Measurements from ENCODE around the gene PFKFB2. TPM values are rescaled to one million over a fixed set of nuclear protein-coding genes. Genes with fewer than 3 reads are reported as not detected.
A peak's percentile ranks its signal among the peaks of the same experiment; 100 is the strongest.

Gene PFKFB2
- 6.1 TPM for polyA plus RNA-seq (2012; ENCODE audit: insufficient read depth, insufficient read length)

DNA sequence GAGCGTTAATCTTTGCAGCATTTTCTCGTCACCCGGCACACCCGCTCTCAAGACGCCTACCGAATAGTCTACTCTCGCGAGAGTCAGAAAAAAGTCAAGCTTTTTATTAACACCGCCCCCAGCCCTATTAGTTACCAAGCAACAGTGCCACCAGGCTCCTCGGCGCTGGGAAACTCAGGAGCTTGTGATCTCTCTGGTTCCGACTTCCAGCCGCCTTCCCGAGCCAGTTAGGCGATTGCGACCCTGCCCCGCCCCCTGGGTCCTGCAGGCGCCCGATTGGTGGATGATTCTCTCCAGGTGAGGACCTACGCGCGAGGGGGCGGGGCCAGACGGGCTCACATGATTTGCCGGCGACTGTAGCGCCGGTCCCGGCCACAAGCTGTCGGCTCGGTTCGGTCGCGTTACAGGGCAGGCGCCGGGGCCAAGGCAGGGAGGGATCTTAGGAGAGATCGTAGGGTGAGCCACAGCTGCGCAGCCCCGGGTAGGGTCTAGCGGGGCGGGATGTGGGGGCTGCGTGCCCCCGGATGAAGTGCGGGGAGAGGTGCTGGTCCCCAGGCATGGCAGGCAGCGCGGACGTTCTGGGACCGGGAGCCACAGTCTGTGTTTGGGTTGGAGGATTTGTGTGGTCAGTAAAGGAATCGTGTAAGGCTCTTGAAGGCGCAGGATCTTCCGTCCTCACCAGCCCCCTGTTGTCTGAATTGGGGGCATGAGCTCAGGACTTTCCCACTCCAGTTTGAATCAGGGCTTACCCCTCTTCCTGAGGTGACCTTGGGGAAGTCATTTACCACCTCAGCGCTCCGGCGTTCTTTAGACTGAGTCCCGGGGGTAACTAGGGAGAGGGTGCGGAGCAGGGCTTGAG is at the start of gene PFKFB2:
Gene PFKFB2 (plus strand): TSS at position 365 of the 859 bp plus-strand sequence. CDS start 1,443 bp downstream, outside the sequence.
- peak within 1 kb of the TSS; percentile 70 for H3K4me3 ChIP-seq (ENCODE audit: low read length)
- DNase-seq (ENCODE audit: low read depth, low spot score), result peak; percentile 86

- no peak overlapping the region for H3K4me3 ChIP-seq (ENCODE audit: low read length)
- DNase-seq (ENCODE audit: low read depth, low spot score), result peak; percentile 30
Observed at GRCh38 chr1:207004931-207005830, 47.9 kb upstream of the PFKFB2 start.

DNA sequence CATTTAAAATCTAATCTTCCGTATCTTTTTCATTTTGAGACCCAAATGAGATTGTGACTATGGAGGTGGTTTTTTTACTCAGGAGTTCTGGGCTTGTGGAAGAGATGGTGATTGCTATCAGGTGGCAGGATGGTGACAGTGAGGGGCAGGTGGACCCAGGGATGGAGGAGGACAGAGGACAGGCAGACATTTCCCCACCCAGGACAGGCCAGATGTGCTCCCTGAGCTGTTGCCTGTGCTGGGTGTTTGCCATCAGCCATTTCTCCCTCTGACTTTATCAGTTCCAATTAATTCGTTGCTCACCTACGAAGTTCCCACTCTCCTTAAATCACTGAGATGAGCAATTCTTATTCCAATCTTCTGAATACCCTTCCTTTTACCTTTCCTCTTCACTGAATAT is 47.0 kb upstream of the PFKFB2 start:
- DNase-seq (ENCODE audit: low read depth, low spot score), result no peak
- H3K4me3 ChIP-seq (ENCODE audit: low read length), result no peak overlapping the region

- H3K4me3 ChIP-seq (ENCODE audit: low read length), result no peak overlapping the region
- no peak for DNase-seq (ENCODE audit: low read depth, low spot score)
Observed at GRCh38 chr1:207006914-207007313, 46.2 kb upstream of the PFKFB2 start.

GRCh38 chr1:207007352-207008033 is 45.6 kb upstream of the PFKFB2 start:
- H3K4me3 ChIP-seq (ENCODE audit: low read length), result no peak overlapping the region
- DNase-seq (ENCODE audit: low read depth, low spot score), result no peak

- no peak overlapping the region for H3K4me3 ChIP-seq (ENCODE audit: low read length)
- no peak for DNase-seq (ENCODE audit: low read depth, low spot score)
Observed at GRCh38 chr1:207009182-207009850, 43.8 kb upstream of the PFKFB2 start.

- H3K4me3 ChIP-seq (ENCODE audit: low read length), result no peak overlapping the region
- DNase-seq (ENCODE audit: low read depth, low spot score), result no peak
Observed at GRCh38 chr1:207009945-207010344, 43.1 kb upstream of the PFKFB2 start.

DNA sequence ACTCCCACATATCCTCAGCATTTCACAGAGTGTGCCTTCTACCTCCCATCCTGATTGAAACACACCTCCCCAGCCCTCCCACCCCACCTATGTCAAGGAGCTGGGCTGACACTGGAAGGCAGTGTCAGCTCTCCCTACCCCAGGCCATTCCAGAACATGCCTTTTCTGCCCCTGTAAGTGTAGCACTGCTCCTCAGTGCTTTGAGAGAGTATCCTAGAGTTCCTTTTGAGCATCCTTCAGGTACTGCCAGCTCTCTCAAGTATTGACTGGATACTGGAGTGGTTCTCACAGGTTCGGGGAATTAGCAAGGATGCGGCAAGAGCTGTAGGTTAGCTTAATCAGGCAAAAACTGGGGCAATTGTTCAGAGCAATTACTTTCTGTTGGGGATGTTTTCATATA is 42.3 kb upstream of the PFKFB2 start:
- H3K4me3 ChIP-seq (ENCODE audit: low read length), result no peak overlapping the region
- no peak for DNase-seq (ENCODE audit: low read depth, low spot score)

DNA sequence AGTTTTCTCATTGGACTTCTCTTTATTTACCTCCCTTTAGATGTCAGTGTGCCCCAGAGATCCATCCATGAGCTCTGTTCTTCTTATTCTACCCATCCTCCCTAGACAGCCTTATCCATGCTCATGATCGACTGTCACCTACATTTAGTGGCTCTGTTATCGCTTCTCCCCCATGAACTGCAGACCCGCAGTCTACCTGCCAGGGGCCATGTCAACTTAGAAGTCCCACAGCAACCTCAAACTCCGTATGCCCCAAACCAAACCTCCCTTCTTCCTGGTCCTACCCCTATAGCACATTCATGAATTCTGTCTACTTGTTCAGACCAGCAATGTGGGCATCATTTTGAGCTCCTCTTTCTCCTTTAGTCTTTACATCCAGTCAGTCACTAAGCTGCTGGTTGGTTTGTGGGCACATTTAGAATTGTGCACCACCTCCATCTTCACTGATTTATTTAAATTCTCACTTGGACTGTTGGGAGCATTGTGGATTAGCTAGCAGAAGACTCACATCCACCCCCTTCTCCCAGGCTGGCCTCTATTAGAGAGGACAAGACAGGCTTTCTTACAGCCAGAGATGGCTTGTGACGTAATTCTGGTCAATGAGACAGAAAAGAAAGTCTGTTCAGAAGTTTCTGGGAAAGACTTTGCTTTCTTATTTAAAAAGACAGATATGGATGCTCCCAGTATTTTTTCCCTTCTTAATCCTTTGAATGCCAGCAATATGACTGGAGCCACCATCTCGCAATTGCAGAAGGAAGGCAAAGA is 39.6 kb upstream of the PFKFB2 start:
- H3K4me3 ChIP-seq (ENCODE audit: low read length), result no peak overlapping the region
- DNase-seq (ENCODE audit: low read depth, low spot score), result no peak

GRCh38 chr1:207014728-207015127 is 38.3 kb upstream of the PFKFB2 start:
- DNase-seq (ENCODE audit: low read depth, low spot score), result no peak
- no peak overlapping the region for H3K4me3 ChIP-seq (ENCODE audit: low read length)

DNA sequence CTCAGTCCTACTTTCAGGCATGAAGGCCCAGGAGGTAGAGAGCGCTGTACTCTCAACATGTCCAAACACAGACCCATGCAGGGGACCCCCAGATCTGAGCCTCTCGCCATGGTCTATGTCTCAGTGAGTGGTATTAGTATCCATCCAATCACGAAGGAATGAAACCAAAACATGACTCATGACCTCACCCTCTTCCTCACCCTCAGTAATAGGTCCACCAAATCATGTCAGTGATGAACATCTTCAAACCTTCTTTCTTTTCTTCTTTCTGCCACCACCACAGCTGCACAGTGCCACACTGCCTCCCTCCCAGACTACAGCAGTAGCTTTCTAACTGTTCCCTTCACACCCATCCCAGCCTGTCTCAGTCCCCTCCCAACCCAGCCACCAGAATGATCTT is 37.3 kb upstream of the PFKFB2 start:
- no peak for DNase-seq (ENCODE audit: low read depth, low spot score)
- no peak overlapping the region for H3K4me3 ChIP-seq (ENCODE audit: low read length)

DNA sequence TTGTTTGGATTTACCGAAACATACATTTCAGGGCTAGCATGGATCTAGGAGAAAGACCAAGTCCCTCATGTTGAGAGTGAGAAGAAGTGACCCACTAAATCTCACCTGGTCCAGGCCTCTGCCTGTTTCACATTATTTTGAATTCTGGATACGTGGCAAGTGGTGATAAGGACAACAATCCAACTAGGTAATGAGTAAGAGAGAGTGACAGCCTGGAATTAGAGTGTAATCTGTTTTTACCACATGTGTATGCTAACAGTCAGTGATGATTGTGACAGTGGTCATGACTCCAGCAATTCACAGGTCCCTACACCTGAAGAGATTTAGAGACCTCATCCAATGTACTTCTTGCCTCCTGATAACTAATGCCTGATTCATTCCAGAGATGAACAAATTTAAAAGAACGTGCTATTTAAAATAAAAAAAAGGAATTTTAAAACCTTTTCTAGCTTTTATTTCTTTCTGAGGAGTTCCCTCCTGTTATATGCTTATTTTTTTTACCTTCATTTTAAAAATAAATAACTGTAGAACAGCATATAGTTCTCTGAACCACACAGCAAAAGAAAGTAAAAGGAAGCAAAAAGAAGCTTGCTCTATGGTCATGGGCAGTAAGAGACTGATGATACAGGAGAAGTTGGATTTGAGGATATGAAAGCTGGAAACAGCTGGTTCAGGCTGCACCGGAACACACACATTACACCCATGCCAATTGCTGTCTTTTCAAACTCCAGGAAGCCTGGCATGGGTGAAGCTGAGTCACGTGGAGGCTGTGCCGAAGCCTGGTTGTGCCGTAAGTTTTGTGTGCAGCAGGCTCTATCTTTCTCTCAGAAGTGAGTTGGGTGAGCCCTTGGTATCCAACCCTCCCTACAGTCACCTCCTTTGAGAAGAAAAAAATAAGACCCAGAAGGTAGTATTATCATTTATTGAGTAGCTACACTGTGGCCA is 35.2 kb upstream of the PFKFB2 start:
- no peak for DNase-seq (ENCODE audit: low read depth, low spot score)
- H3K4me3 ChIP-seq (ENCODE audit: low read length), result no peak overlapping the region

DNA sequence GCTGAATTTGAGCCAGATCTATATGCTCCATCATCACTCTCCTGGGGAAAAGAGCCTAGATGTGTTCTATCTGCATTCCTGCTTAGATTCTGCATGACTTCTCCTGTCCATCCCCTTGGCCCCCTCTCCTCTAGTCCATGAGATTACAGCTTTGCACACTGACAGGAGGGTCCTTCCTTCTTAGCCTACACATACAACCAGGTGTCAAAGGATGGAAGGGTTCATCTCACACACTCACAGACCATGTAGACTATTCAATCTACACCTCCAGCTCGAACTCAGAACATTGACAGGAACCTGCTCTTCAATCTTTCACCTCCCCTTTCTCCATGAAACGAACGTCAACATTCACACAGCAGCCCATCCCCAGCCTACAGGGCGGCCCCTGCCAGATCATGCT is 34.4 kb upstream of the PFKFB2 start:
- no peak for DNase-seq (ENCODE audit: low read depth, low spot score)
- no peak overlapping the region for H3K4me3 ChIP-seq (ENCODE audit: low read length)

- H3K4me3 ChIP-seq (ENCODE audit: low read length), result no peak overlapping the region
- no peak for DNase-seq (ENCODE audit: low read depth, low spot score)
Observed at GRCh38 chr1:207019161-207019560, 33.9 kb upstream of the PFKFB2 start.

GRCh38 chr1:207019661-207020060 is 33.4 kb upstream of the PFKFB2 start:
- H3K4me3 ChIP-seq (ENCODE audit: low read length), result no peak overlapping the region
- no peak for DNase-seq (ENCODE audit: low read depth, low spot score)

GRCh38 chr1:207020065-207020708 is 32.9 kb upstream of the PFKFB2 start:
- H3K4me3 ChIP-seq (ENCODE audit: low read length), result no peak overlapping the region
- no peak for DNase-seq (ENCODE audit: low read depth, low spot score)

DNA sequence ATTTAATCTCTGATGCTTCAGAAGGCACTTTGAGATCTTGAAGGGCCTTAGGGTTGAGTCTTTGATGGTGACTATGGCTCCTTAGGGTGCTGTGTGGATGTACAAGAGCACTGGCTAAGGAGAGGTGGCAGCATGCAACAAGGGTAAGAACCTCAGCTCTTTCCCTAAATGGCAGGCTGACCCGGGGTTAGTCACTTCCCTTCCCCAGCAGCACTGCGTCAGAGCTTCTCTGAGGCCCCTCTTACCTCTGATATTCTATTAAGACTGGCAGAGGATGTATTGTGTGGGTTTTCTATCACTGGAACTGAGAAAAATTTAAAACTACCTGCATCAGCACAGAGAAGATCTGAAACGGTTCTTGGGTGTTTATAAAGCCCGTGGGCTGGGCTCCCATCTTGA is 32.4 kb upstream of the PFKFB2 start:
- H3K4me3 ChIP-seq (ENCODE audit: low read length), result no peak overlapping the region
- DNase-seq (ENCODE audit: low read depth, low spot score), result no peak
